GM21526 (cell line): ENCODE results near the gene GPN3.
A peak's percentile ranks its signal among the peaks of the same experiment; 100 is the strongest.
"Not testable (repeated sequence)": the region's sequence is repeated elsewhere in the genome, so short reads cannot be mapped to it uniquely, and the experiment has no call there.

Experiments
- ATAC-seq: cut with Tn5 transposase; IDR thresholded peaks from one replicate; pipeline ENCODE4 v1.9.1; 2021; ENCODE audit warnings: moderate library complexity; ENCODE audit not compliant: unreplicated experiment, low FRiP score

Gene GPN3

GRCh38 chr12:110468214-110469048 is at the start of gene GPN3, which contains the start of gene FAM216A:
GPN3 (minus strand) TSS chr12:110468257; CDS start chr12:110468203, 54 bp downstream.
FAM216A (plus strand) TSS chr12:110468845; CDS start chr12:110468876, 31 bp downstream.
- peak; percentile 66 for ATAC-seq

GRCh38 chr12:110516995-110517394 is 48.9 kb upstream of the GPN3 start:
- no peak for ATAC-seq

DNA sequence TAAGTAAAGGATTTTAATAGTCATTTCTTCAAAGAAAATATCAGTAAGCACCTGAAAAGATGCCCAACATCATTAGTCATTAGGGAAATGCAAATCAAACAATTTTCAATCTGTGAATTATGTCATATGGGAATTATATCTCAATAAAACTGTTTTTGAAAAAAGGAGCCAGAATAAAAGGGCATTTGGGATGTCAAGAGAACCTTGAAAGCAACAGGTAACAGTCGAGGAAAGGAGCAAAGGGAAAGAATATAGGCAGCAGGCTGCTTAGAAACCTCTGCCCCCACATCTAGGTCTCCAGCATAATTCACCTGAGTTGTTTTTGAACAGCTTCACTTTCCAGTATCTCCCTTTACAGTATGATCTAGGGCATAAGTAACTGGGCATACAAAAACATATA is 46.3 kb upstream of the GPN3 start:
- no peak for ATAC-seq

DNA sequence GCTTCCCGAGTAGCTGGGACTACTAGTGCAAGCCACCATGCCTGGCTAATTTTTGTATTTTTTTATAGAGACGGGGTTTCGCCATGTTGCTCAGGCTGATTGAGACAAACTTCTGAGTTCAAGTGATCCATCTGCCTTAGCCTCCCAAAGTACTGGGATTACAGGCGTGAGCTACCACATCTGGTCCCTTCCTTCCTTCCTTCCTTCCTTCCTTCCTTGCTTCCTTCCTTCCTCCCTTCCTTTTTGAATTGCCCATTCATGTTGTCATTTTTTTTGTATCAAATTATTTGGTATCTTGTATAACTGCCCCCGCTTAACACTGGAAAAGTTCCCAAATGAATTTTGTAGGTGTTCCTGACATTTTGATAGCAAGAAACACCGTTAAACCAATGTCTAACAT is 45.8 kb upstream of the GPN3 start:
- no peak for ATAC-seq

- no peak for ATAC-seq
These were observed 40.1 kb upstream of the GPN3 start for GRCh38 chr12:110508071-110508586.

DNA sequence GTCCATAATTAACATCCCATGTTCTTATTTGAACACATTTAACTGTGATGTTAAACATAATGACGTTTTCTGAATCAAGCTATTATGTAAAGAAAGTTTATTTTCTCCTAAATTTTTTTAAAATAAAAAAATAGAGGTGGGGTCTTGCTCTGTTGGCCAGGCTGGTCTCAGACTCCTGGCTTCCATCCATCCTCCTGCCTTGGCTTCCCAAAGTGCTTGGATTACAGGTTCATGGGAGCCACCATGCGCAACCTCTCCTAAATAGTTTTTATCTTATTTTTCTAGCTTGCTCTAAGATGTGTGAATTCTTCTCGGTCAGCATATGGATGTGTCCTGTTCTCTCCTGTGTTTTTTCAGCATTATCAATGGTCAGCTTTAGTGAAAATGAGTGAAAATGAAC is 37.3 kb upstream of the GPN3 start:
- no peak for ATAC-seq

- no peak for ATAC-seq
These were observed 35.4 kb upstream of the GPN3 start for GRCh38 chr12:110503432-110503831.

DNA sequence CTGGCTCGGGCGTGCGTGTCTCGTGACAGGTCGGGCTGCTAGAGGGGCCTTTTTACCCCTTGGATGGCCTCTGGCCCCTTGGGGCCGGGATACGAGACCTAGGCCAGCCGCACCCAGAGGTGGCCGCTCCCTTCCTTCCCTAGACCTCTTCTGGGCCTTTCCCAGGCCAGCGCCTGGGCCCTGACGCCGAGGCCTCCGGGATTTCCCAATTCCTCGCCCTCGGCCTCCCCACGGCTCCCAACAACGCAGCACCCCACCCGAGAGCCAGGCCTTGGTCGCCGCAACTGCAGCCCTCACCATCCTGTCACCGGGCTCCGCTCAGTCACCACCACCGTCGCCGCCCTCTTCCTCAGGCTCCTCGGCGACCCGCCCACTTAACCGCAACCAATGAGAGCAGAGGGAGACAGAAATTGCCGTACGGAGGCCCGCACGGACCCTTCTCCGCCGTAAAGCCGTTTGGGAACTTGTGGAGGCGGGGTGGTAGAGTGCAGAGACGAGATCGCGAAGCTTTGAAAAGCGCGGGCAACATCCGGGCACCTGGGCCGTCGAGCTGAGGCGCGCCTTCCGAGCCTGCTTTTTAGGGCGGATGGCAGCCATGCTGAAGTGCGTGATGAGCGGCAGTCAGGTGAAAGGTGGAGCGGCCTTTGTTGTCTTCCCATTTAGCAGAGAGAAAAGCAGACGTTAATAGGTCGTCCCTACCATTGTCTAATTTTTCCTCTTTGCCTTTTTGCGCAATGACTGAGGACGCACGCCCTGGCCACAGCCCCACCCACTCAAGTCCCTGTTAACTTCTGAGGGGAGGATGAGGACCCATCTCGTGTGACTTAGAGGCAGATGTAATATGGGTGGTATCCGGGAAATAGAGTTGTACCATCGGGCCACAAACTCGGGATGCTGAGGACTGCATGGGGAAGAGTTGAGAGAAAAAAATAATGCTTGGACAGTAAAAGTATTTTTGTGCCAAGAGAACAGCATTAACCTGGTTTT is 34.0 kb upstream of the GPN3 start, which contains the start of the genes RAD9B and VPS29:
Gene RAD9B, plus strand, starts transcription at position 580 of the 987 bp plus-strand sequence. Its CDS starts 7 bp downstream, at position 587.
Gene VPS29, minus strand, starts transcription at position 360 of the 987 bp plus-strand sequence. Its CDS starts 60 bp downstream, at position 300.
- ATAC-seq = peak; percentile 90

DNA sequence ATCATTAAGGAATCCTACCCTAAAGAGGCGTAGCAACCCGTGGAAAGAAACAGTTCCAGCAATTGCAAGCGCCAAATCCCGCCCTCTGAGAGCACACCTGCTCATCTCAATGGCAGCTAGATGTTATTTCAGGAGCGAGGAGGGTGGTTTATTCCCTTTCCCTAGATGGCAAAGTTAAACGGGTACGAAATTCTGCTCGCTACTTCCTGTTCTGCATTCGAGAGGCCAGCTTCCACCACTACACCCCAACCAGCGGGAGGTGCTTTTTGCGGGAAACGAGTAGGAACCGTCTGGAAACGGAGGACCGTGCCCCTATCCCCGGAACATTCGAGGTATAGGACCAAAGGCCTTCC is 33.3 kb upstream of the GPN3 start:
- peak; percentile 15 for ATAC-seq

DNA sequence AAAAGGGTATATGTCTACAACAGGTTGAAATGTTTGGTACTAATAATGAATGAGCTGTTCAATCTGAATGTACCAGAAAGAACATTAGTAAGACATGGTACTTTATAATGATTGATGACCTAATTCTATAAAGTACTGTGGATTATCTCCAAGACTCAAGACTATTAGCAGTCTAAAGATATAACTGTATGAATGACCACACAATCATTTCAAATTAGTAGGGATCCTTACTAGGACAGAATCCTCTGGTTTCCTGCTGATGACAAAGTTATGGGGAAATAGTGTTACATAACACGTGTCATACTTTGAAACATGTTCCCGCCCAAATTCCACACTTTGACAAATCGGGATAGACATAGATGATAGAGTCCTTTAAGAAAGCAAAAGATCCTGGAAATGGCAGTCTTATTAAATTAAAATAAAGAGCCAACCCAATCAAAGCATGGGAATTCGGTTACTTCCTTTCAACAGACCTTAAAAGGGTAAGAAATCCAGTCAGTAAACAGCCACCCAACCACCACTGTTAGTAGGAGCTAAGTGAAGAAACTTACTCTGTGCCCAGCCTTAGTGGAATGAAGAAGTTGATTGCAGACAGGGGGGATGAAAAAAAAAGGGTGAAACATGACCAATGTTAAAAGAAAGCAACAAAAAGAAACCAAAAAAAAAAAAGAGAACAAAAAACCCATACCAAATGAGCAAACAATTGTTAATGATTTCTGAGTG is 31.1 kb upstream of the GPN3 start:
- ATAC-seq = no peak

DNA sequence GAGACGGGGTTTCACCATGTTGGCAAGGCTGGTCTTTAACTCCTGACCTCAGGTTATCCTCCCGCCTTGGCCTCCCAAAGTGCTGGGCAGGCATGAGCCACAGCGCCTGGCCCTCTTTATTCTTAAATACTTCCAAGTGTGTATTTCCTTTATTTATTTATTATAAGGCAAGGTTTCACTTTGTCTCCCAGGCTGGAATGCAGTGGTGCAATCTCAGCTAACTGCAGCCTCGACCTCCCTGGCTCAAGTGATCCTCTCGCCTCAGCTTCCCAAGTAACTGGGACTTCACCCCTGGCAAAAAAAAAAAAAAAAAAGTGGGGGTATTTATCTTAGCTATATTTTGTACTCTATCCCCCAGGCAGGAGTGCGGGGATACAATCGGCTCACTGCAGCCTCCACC is 7.4 kb upstream of the GPN3 start:
- ATAC-seq = no peak

DNA sequence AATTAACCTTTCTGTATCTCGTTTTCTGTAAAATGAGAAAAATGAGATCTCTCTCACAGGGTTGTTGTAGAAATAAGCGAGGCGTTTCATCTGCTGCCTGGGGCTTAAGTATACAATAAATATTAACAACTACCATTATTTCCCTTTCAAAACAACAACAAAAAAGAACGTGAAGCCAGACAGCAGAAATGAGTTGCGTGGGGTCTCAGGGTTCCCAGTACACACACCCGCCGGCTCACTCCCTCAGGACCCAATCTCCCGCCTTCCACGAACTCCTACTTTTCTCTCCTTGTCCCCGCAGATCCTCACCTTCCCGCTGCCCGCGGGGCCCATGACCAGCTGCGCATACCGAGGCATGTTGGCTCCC is 227 bp downstream of the GPN3 start:
- ATAC-seq = no peak

- no peak for ATAC-seq
These were observed 1.3 kb downstream of the GPN3 start for GRCh38 chr12:110466791-110467190.

DNA sequence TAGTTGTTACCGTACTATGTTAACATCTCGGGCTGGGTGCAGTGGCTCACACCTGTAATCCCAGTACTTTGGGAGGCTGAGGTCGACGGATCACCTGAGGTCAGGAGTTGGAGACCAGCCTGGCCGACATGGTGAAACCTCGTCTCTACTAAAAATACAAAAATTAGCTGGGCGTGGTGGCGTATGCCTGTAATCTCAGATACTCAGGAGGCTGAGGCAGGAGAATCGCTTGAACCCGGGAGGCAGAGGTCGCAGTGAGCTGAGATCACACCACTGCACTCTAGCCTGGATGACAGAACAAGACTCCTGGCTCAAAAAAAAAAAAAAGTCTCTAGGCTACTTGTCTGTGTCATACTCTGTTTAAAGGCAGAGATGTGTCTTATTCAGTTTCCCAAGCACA is 2.3 kb downstream of the GPN3 start:
- ATAC-seq = not testable (repeated sequence)

GRCh38 chr12:110465024-110465423 is 3.0 kb downstream of the GPN3 start:
- ATAC-seq = no peak

DNA sequence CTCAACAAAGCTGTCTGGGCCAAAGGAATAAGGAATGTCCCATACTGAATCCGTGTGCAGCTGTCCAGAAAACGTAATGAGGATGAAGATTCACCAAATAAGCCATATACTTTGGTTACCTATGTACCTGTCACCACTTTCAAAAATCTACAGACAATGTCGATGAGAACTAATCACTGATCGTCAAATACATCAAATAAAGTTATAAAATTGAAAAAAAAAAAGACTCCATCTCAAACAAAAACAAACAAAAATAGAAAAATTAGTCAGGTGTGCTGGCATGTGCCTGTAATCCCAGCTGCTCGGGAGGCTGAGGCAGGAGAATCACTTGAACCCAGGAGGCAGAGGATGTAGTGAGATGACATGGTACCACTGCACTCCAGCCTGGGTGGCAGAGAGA is 6.9 kb downstream of the GPN3 start:
- not testable (repeated sequence) for ATAC-seq

- ATAC-seq = no peak
These were observed 9.3 kb downstream of the GPN3 start for GRCh38 chr12:110458756-110459155.

GRCh38 chr12:110453569-110454296 is 14.3 kb downstream of the GPN3 start:
- ATAC-seq = no peak

DNA sequence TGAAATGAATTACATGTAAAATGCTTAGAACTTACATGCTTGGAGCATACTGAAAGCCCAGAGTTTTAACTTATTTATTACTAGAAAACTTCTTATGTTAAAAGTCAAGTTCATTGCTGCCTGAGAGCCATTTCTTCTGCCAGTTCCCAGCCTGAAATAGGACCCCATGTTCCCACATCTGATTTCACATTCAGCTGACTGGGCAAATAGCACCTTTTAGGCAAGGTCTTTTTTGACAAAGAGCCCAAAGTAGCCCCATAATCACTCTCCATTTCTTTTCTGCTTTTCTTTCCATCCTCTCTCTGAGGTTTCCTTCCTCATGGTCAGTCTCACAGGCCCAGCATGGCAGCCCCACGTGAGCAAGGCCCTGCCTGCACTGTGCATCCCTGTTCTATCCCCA is 16.8 kb downstream of the GPN3 start:
- ATAC-seq = no peak
